Adrenal gland (tissue), 5 donors: ENCODE results near the gene SLC24A3.

Source experiments
- CTCF ChIP-seq, 6 experiments: fragments of 450-650 bp in 4 of 6; fragments of 200-600 bp in 2 of 6; sonication (generic) in 1 of 6; IDR thresholded peaks; 1 replicate in 5 of 6; 2 replicates in 1 of 6; pipeline versions ENCODE4 v1.5.1 to v1.8.0; 2016 to 2021; ENCODE audit warnings: antibody characterized with exemption in 6 of 6, mild to moderate bottlenecking in 2 of 6, moderate library complexity in 1 of 6
- POLR2A ChIP-seq, 2 donors: fragments of 450-650 bp; IDR thresholded peaks; one replicate each; pipeline ENCODE4 v1.6.1; 2017; ENCODE audit warnings: antibody characterized with exemption in 2 of 2, mild to moderate bottlenecking in 2 of 2, moderate library complexity in 1 of 2
- donor health status: DM: no; HTN: no; CAD: no.

GRCh38 chr20:19338380-19338779 lies 125.9 kb downstream of the SLC24A3 start:
- no peak for TF ChIP-seq POLR2A (IDR thresholded peaks at IDR 0.05)
- no peak for TF ChIP-seq CTCF (IDR thresholded peaks at IDR 0.05)
